ENCODE data around the gene SART1. TPM values are rescaled to one million over a fixed set of nuclear protein-coding genes. Genes with fewer than 3 reads are reported as not detected.

SART1 gene
- total RNA-seq, 1 experiment from 2014 or later: 67.4 TPM

DNA sequence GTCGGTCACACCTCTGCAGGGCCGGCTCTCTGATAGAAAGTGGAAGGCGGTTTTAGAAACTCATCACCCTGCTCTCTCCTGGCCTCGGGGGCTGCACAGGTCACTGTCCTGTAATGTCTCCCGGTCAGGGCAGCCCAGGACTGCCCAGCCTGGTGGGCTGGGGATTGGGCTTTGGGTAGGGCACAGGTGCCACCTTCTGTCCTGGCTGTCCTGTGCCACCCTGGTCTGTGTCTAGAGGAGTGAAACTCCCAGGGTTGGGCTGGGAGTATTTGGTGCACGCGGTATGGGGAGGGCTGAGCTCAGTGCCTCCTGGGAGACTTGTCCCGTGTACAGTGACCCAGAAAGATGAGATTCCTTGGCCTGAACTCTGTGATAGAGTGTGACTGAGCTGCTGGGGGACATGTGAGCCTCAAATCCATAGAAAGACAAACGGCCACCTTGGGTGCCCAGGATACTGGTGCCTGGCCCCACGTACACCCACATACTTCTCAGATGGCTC is 17.8 kb downstream of the SART1 start:
- TF ChIP-seq, protein P1, sequence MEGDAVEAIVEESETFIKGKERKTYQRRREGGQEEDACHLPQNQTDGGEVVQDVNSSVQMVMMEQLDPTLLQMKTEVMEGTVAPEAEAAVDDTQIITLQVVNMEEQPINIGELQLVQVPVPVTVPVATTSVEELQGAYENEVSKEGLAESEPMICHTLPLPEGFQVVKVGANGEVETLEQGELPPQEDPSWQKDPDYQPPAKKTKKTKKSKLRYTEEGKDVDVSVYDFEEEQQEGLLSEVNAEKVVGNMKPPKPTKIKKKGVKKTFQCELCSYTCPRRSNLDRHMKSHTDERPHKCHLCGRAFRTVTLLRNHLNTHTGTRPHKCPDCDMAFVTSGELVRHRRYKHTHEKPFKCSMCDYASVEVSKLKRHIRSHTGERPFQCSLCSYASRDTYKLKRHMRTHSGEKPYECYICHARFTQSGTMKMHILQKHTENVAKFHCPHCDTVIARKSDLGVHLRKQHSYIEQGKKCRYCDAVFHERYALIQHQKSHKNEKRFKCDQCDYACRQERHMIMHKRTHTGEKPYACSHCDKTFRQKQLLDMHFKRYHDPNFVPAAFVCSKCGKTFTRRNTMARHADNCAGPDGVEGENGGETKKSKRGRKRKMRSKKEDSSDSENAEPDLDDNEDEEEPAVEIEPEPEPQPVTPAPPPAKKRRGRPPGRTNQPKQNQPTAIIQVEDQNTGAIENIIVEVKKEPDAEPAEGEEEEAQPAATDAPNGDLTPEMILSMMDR (IDR thresholded peaks at IDR 0.05; ENCODE audit: unreplicated experiment): no peak
- Mint-ChIP-seq H3K4me3 (ENCODE audit: unreplicated experiment) (no peak overlapping the region), H3K9me3 (ENCODE audit: unreplicated experiment) (no peaks in the 10 kb centered on the region), H3K27ac (ENCODE audit: low read depth, unreplicated experiment) (no peak overlapping the region), H3K4me1 (ENCODE audit: insufficient read depth, unreplicated experiment) (no peaks in the 10 kb centered on the region), H3K27me3 (ENCODE audit: insufficient read depth, unreplicated experiment) (no peaks in the 10 kb centered on the region), H3K36me3 (ENCODE audit: insufficient read depth, unreplicated experiment) (peaks cover 33% of the 10 kb centered on the region)
- POLR2A ChIA-PET: no interaction called here
- CTCF ChIA-PET: interaction anchor here (0.6 to 1.7 kb wide), 2 partner anchors 9 to 273 kb away, joined by 3 to 5 read pairs; no protein-coding TSS in a partner anchor
- BruUV-seq (replicated peaks): no TSS peak
- no peak for DNase-seq (ENCODE audit: unreplicated experiment)
- intact Hi-C loops (cut with micrococcal nuclease): no loop called here

DNA sequence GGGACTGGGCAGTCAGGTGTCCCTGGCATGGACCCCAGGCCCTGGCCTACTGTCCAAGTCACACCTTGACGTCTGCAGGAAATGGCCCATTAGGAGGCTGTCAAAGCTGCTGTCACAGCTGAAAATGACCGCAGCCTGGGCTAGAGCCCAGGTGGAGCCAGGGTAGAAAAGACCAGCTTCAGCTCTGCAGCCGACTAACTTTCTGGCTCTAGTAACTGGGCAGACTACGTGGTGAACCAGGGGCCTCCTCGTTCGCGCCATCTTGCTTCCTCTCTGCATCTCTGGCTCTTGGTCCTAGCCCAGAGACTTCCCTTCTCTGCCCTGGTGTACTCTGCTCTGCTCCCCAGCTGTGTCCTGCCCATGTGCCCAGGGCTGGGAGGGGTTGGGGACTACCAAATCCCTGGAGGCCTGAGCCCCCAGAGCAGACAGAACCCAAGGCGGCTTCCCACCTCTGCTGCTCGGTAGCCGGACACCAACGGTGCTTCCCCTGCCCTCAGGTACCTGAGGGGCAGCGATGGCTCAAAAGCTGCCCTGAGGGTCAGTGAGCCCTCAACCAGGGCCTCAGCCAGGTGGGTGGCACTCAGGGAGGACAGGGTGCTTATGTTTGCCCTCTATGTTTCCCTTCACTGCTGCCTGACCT is 19.7 kb downstream of the SART1 start:
- POLR2A ChIA-PET: interaction anchor here (0.6 to 1.3 kb wide), 2 partner anchors 9 to 81 kb away, joined by 3 read pairs; no protein-coding TSS in a partner anchor
- BruUV-seq (replicated peaks): no TSS peak
- intact Hi-C loops (cut with micrococcal nuclease): no loop called here
- Mint-ChIP-seq H3K36me3 (ENCODE audit: insufficient read depth, unreplicated experiment) (peaks cover 34% of the 10 kb centered on the region), H3K27ac (ENCODE audit: low read depth, unreplicated experiment) (no peak overlapping the region), H3K4me1 (ENCODE audit: insufficient read depth, unreplicated experiment) (no peaks in the 10 kb centered on the region), H3K9me3 (ENCODE audit: unreplicated experiment) (no peaks in the 10 kb centered on the region), H3K4me3 (ENCODE audit: unreplicated experiment) (no peak overlapping the region), H3K27me3 (ENCODE audit: insufficient read depth, unreplicated experiment) (no peaks in the 10 kb centered on the region)
- no peak for DNase-seq (ENCODE audit: unreplicated experiment)
- CTCF ChIA-PET: interaction anchor here (1.0 kb wide), 1 partner anchor 15 kb away, joined by 3 read pairs; no protein-coding TSS in a partner anchor
- TF ChIP-seq, protein P1 (IDR thresholded peaks at IDR 0.05; ENCODE audit: unreplicated experiment): no peak

DNA sequence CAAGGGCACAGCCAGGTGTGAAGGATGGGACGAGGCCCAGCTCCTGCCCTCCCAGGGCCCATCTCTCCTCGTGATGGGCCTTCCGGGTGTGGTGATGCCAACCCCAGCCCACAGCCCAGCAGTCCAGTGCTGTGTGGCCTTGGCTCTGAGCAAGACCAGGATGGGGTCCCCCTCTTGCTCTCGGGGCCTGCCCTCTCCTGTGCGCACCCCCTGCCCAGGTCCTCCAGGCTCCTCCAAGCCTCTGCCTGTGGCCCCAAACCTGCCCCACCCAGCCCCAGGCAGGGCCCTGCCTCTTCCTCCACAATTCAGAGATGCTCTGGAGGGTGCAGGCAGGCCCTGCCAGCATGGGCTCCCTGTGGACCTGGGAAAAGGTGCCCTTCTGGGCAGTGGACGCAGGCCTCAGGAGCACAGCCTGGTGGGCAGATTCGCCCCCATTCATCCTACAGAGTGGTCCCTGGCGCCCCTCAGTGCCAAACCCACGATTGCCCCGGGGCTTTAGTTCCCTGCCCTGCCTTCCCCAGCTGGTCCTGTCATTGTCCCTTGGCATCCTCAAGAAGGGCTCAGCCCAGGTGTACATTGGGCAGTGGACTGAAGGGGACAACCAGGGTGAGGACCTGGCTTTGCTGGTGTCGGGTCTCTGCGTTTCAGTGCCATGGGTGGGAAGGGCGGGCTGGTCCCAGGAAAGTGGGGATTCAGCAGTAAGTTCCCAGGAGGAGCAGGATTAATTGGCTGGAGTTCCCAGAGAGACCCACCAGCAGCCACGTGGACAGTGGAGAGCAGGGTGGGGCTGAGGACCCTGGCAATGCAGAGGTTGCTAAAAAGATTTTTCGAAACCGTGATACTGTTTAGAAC is 20.7 kb downstream of the SART1 start:
- DNase-seq (ENCODE audit: unreplicated experiment): no peak
- ChIA-PET CTCF (interaction anchor here (12.8 kb wide), 1 partner anchor 95 kb away, joined by 203 read pairs; the partner anchor contains the start of genes CCDC85B and FIBP), POLR2A (interaction anchor here (0.6 to 0.7 kb wide), 2 partner anchors 82 to 131 kb away, joined by 3 read pairs; no protein-coding TSS in a partner anchor)
- peaks cover 33% of the 10 kb centered on the region for H3K36me3 Mint-ChIP-seq (ENCODE audit: insufficient read depth, unreplicated experiment)
- no peak overlapping the region for H3K27ac Mint-ChIP-seq (ENCODE audit: low read depth, unreplicated experiment)
- intact Hi-C loops (cut with micrococcal nuclease): no loop called here
- no peaks in the 10 kb centered on the region for H3K9me3 Mint-ChIP-seq (ENCODE audit: unreplicated experiment)
- TF ChIP-seq, protein P1 (IDR thresholded peaks at IDR 0.05; ENCODE audit: unreplicated experiment): no peak
- H3K27me3 Mint-ChIP-seq (ENCODE audit: insufficient read depth, unreplicated experiment): no peaks in the 10 kb centered on the region
- H3K4me1 Mint-ChIP-seq (ENCODE audit: insufficient read depth, unreplicated experiment): no peaks in the 10 kb centered on the region
- no TSS peak for BruUV-seq (replicated peaks)
- no peak overlapping the region for H3K4me3 Mint-ChIP-seq (ENCODE audit: unreplicated experiment)

Measured in MCF 10A (cell line).